Adrenal gland (tissue), 12 donors: ENCODE results near the gene AEBP1. TPM values are rescaled to one million over a fixed set of nuclear protein-coding genes. Genes with fewer than 3 reads are reported as not detected.

Experiments used
- DNase-seq, 7 donors: peaks; one replicate each; pipeline ENCODE4 v3.0.0-alpha.2; 2019 to 2020
- H3K27ac ChIP-seq, 5 donors: fragments of 200-600 bp; sonication (generic) in 4 of 5; 1 replicate in 3 of 5; 2 replicates in 2 of 5; pipeline versions ENCODE4 v1.5.1 to v1.8.0; 2016 to 2020; ENCODE audit warnings: mild to moderate bottlenecking in 1 of 5
- H3K27me3 ChIP-seq: fragments of 200-600 bp; 2 replicates; pipeline ENCODE4 v1.8.0; 2021
- H3K36me3 ChIP-seq, 2 donors: fragments of 200-600 bp; replicated peaks in 1 of 2; 1 replicate in 1 of 2; 2 replicates in 1 of 2; pipeline versions ENCODE4 v1.5.1 to v1.8.0; 2018 to 2022
- H3K4me1 ChIP-seq, 2 donors: fragments of 200-600 bp; replicated peaks in 1 of 2; 1 replicate in 1 of 2; 2 replicates in 1 of 2; pipeline versions ENCODE4 v1.5.1 to v1.8.0; 2018 to 2021
- H3K4me3 ChIP-seq, 4 donors: fragments of 200-600 bp; sonication (generic) in 3 of 4; one replicate each; pipeline ENCODE4 v1.5.1; 2016 to 2018
- H3K9me3 ChIP-seq, 3 donors: fragments of 200-600 bp; sonication (generic) in 1 of 3; replicated peaks in 1 of 3; 1 replicate in 2 of 3; 2 replicates in 1 of 3; pipeline versions ENCODE4 v1.5.1 to v1.8.0; 2016 to 2021
- POLR2A ChIP-seq, 2 donors: fragments of 450-650 bp; IDR thresholded peaks; one replicate each; pipeline ENCODE4 v1.6.1; 2017; ENCODE audit warnings: antibody characterized with exemption in 2 of 2, mild to moderate bottlenecking in 2 of 2, moderate library complexity in 1 of 2
- WGBS, 4 donors: extraction: QIAGEN DNeasy Blood & Tissue Kit in 2 of 4; methylation state at CpG; one replicate each; pipeline versions ENCODE4 v1.1.5 to v1.1.7; 2013 to 2017; 5-methylcytosine and 5-hydroxymethylcytosine counted together
- intact Hi-C, 2 donors: fragments of 100-400 bp; cut with DNase I; formaldehyde crosslinking; loops; one replicate each; pipeline versions ENCODE4 v1.14.1 to v1.15.0; 2022 to 2023
- polyA plus RNA-seq, 3 donors: library from polyadenylated mRNA; stranded (reverse); fragments of 200-250 nt in 2 of 3; fragments of 350-450 nt in 1 of 3; fragmentation: Illumina TruSeq in 1 of 3; extraction: RNeasy Lipid Tissue Mini Kit (QIAGEN cat#74804) in 1 of 3; gene quantifications; one replicate each; pipeline ENCODE4 v1.2.3, GENCODE V29; 2013 to 2014
- total RNA-seq, 9 donors: library from RNA; depleted of rRNA in 4 of 9; stranded (reverse); fragments of >200 nt in 4 of 9; fragments of 120-200 nt in 1 of 9; fragmentation: NEBNext Ultra II Directional in 1 of 9; extraction: Animal tissue kit (Norgen Biotek cat#: 25700) in 1 of 9; gene quantifications; one replicate each; pipeline versions ENCODE4 v1.1.0 to v1.2.4, GENCODE V29; 2013 to 2023
- TF ChIP-seq, protein P1 (sequence below), 6 experiments: fragments of 450-650 bp in 4 of 6; fragments of 200-600 bp in 2 of 6; sonication (generic) in 1 of 6; IDR thresholded peaks; 1 replicate in 5 of 6; 2 replicates in 1 of 6; pipeline versions ENCODE4 v1.5.1 to v1.8.0; 2016 to 2021; ENCODE audit warnings: antibody characterized with exemption in 6 of 6, mild to moderate bottlenecking in 2 of 6, moderate library complexity in 1 of 6
- donor health status: healthy with polysubstance abuse.
- donor health status: Bipolar disorder and iron deficiency.
- donor health status: DM: yes; HTN: yes; CAD: no.
- donor health status: DM: no; HTN: no; CAD: no.
- donor health status: DM: no; HTN: no; CAD: no.
- donor health status: DM: yes; HTN: yes; CAD: no.

Gene AEBP1
- total and polyA plus RNA-seq, 12 donors, result 5.4 to 292 (median 127) TPM

- Histone ChIP-seq H3K4me3 (no peak overlapping the region), H3K9me3 (no peaks in the 10 kb centered on the region), H3K27ac (no peak overlapping the region), H3K36me3 (peaks cover 0 to 71% of the 10 kb centered on the region in 2 donors), H3K4me1 (peaks cover 10 to 11% of the 10 kb centered on the region in 2 donors), H3K27me3 (no peaks in the 10 kb centered on the region)
- DNase-seq, result no peak
- WGBS, 4 donors, result 86 to 94% (median 87%) methylated on average over 7 to 8 of the region's 8 CpGs
- intact Hi-C loops, result loop anchor here in 1 of 2 donors (5.0 to 10.0 kb wide), 2 partner anchors 39 to 116 kb away; no protein-coding TSS in a partner anchor
- TF ChIP-seq, protein P1, sequence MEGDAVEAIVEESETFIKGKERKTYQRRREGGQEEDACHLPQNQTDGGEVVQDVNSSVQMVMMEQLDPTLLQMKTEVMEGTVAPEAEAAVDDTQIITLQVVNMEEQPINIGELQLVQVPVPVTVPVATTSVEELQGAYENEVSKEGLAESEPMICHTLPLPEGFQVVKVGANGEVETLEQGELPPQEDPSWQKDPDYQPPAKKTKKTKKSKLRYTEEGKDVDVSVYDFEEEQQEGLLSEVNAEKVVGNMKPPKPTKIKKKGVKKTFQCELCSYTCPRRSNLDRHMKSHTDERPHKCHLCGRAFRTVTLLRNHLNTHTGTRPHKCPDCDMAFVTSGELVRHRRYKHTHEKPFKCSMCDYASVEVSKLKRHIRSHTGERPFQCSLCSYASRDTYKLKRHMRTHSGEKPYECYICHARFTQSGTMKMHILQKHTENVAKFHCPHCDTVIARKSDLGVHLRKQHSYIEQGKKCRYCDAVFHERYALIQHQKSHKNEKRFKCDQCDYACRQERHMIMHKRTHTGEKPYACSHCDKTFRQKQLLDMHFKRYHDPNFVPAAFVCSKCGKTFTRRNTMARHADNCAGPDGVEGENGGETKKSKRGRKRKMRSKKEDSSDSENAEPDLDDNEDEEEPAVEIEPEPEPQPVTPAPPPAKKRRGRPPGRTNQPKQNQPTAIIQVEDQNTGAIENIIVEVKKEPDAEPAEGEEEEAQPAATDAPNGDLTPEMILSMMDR (IDR thresholded peaks at IDR 0.05), result no peak
- no peak for TF ChIP-seq POLR2A (IDR thresholded peaks at IDR 0.05)
Observed at GRCh38 chr7:44078521-44078920, 25.6 kb upstream of the AEBP1 start.

DNA sequence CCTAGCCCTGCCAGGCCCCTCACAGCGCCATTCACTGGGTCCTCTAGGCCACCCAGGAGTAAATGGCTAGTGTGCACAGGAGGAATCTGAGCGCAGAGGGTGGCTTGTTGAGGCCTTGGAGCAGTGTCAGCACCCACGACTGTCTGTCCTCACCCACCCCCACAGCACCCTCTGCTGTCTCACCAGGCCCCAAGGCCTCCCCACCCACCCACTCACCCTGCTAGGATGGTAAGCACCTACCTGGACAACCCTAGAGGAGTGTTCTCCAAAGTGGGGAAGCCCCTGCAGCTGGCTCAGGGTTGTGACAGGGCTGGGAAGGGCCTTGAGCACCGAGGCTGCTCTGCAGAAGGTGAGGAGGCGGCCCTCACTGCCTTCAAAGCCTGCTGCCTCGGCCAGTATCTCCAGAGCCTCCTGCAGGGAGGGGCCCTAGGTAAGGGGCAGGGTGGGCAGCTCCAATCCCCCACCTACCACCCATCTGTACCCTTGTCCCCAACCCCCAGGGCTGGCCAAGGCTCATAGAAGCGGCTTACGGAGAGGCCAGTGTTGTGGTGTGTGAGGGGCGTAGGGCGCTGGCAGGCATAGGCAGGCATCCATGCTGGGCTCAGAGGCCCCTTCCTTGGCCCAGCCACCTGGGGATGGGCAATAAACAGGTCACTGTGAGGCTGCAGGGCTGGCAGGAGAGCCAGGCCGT, 24.7 kb upstream of the AEBP1 start:
- intact Hi-C loops, result loop anchor here in 1 of 2 donors (5.0 to 10.0 kb wide), 2 partner anchors 38 to 115 kb away; no protein-coding TSS in a partner anchor
- TF ChIP-seq, protein P1 (IDR thresholded peaks at IDR 0.05), result no peak
- TF ChIP-seq POLR2A (IDR thresholded peaks at IDR 0.05), result no peak
- Histone ChIP-seq H3K27me3 (no peaks in the 10 kb centered on the region), H3K9me3 (no peaks in the 10 kb centered on the region), H3K36me3 (peaks cover 0 to 61% of the 10 kb centered on the region in 2 donors), H3K27ac (no peak overlapping the region), H3K4me1 (peaks cover 10 to 11% of the 10 kb centered on the region in 2 donors), H3K4me3 (no peak overlapping the region)
- WGBS, 4 donors, result 77 to 85% (median 82%) methylated on average over 6 to 11 of the region's 11 CpGs
- no peak for DNase-seq

DNA sequence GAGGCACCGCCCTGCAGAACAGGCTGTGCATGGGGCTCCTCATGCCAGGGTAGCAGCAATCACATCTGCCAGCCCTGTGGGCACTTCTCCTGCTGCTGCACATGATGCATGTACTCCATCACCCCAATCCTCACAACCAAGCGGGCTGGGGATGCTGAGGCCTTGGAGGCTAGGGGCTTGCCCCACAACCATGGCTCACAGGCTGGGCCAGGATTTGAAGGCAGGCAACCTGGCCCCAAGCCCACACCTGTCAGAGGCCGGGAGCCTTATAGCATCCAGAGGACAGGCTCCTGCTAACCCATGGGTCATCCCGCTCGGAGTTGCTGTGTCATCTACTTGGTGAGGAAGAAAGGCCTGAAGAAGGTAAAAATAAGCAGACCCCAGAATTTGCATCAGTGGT, 24.0 kb upstream of the AEBP1 start:
- no peak overlapping the region for H3K4me3 ChIP-seq
- no peak for DNase-seq
- intact Hi-C loops, result no loop called here
- H3K9me3 ChIP-seq, result no peaks in the 10 kb centered on the region
- H3K27ac ChIP-seq, result no peak overlapping the region
- TF ChIP-seq, protein P1 (IDR thresholded peaks at IDR 0.05), result no peak
- TF ChIP-seq POLR2A (IDR thresholded peaks at IDR 0.05), result no peak
- no peaks in the 10 kb centered on the region for H3K27me3 ChIP-seq
- WGBS, 4 donors, result 89 to 100% (median 93%) methylated on average over 4 to 5 of the region's 5 CpGs
- peaks cover 0 to 56% of the 10 kb centered on the region in 2 donors for H3K36me3 ChIP-seq
- peaks cover 10 to 11% of the 10 kb centered on the region in 2 donors for H3K4me1 ChIP-seq

GRCh38 chr7:44080686-44081265, 23.4 kb upstream of the AEBP1 start:
- Histone ChIP-seq H3K27ac (peak overlapping the region in 2 of 5 donors; percentile 2 to 87), H3K4me1 (peaks cover 10 to 11% of the 10 kb centered on the region in 2 donors), H3K9me3 (no peaks in the 10 kb centered on the region), H3K36me3 (peaks cover 0 to 49% of the 10 kb centered on the region in 2 donors), H3K27me3 (no peaks in the 10 kb centered on the region), H3K4me3 (no peak overlapping the region)
- WGBS, 4 donors, result 77 to 92% (median 81%) methylated on average over 11 of the region's 11 CpGs
- TF ChIP-seq, protein P1 (IDR thresholded peaks at IDR 0.05), result no peak
- no peak for TF ChIP-seq POLR2A (IDR thresholded peaks at IDR 0.05)
- DNase-seq, result no peak
- intact Hi-C loops, result no loop called here
